Trophoblast cell (in vitro differentiated cells and primary cell): ENCODE measurements around the gene TMPRSS11E.
"Not testable (repeated sequence)": the region's sequence is repeated elsewhere in the genome, so short reads cannot be mapped to it uniquely, and the experiment has no call there.

Source experiments
- DNase-seq, 2 donors: peaks; one replicate each; pipeline ENCODE4 v3.0.0-alpha.2; 2016
- H2AFZ ChIP-seq: 2 replicates; pipeline ENCODE4 v1.6.1; 2013; ENCODE audit warnings: low read length, moderate library complexity, mild to moderate bottlenecking; ENCODE audit not compliant: insufficient read depth, poor library complexity
- H2AK5ac ChIP-seq: 2 replicates; pipeline ENCODE4 v1.6.1; 2013; ENCODE audit warnings: mild to moderate bottlenecking, low read length
- H2BK120ac ChIP-seq: 2 replicates; pipeline ENCODE4 v1.6.1; 2013; ENCODE audit warnings: low read length, mild to moderate bottlenecking, moderate library complexity; ENCODE audit not compliant: insufficient read depth, poor library complexity
- H2BK12ac ChIP-seq: 2 replicates; pipeline ENCODE4 v1.6.1; 2013; ENCODE audit warnings: mild to moderate bottlenecking, low read length, moderate library complexity
- H2BK5ac ChIP-seq: 2 replicates; pipeline ENCODE4 v1.6.1; 2013; ENCODE audit warnings: low read length, low read depth, moderate library complexity, mild to moderate bottlenecking; ENCODE audit not compliant: poor library complexity
- H3K14ac ChIP-seq: 2 replicates; pipeline ENCODE4 v1.6.1; 2013; ENCODE audit warnings: mild to moderate bottlenecking, low read length
- H3K18ac ChIP-seq: 2 replicates; pipeline ENCODE4 v1.6.1; 2013; ENCODE audit warnings: mild to moderate bottlenecking, low read length
- H3K23ac ChIP-seq: 2 replicates; pipeline ENCODE4 v1.6.1; 2013; ENCODE audit warnings: low read length
- H3K27ac ChIP-seq: 2 replicates; pipeline ENCODE4 v1.5.1; 2013; ENCODE audit warnings: low read depth, mild to moderate bottlenecking, inconsistent platforms, low read length, moderate library complexity
- H3K27me3 ChIP-seq: 2 replicates; pipeline ENCODE4 v1.6.1; 2013; ENCODE audit warnings: inconsistent platforms, mild to moderate bottlenecking, low read length, moderate library complexity; ENCODE audit not compliant: insufficient read depth
- H3K36me3 ChIP-seq, 2 experiments: 1 replicate in 1 of 2; 2 replicates in 1 of 2; pipeline ENCODE4 v1.6.1; 2013; ENCODE audit warnings: low read length in 2 of 2, mild to moderate bottlenecking in 2 of 2, moderate library complexity in 1 of 2; ENCODE audit not compliant: insufficient read depth in 2 of 2, control insufficient read depth in 1 of 2
- H3K4ac ChIP-seq: 2 replicates; pipeline ENCODE4 v1.6.1; 2013; ENCODE audit warnings: low read depth, mild to moderate bottlenecking, low read length, moderate library complexity
- H3K4me1 ChIP-seq, 2 experiments: 1 replicate in 1 of 2; 2 replicates in 1 of 2; pipeline ENCODE4 v1.6.1; 2013; ENCODE audit warnings: low read length in 2 of 2, mild to moderate bottlenecking in 2 of 2, moderate library complexity in 1 of 2; ENCODE audit not compliant: insufficient read depth in 2 of 2, control insufficient read depth in 1 of 2
- H3K4me2 ChIP-seq: 2 replicates; pipeline ENCODE4 v1.6.1; 2013; ENCODE audit warnings: inconsistent platforms, mild to moderate bottlenecking, low read length, moderate library complexity
- H3K4me3 ChIP-seq: 2 replicates; pipeline ENCODE4 v1.5.1; 2013; ENCODE audit warnings: mild to moderate bottlenecking, low read depth, low read length, inconsistent platforms
- H3K79me1 ChIP-seq: one replicate; pipeline ENCODE4 v1.6.1; 2013; ENCODE audit warnings: low read length
- H3K79me2 ChIP-seq: 2 replicates; pipeline ENCODE4 v1.6.1; 2013; ENCODE audit warnings: low read length, mild to moderate bottlenecking; ENCODE audit not compliant: control insufficient read depth, insufficient read depth, poor library complexity
- H3K9ac ChIP-seq: 2 replicates; pipeline ENCODE4 v1.6.1; 2013; ENCODE audit warnings: mild to moderate bottlenecking, low read length
- H3K9me3 ChIP-seq: 2 replicates; pipeline ENCODE4 v1.6.1; 2013; ENCODE audit warnings: low read depth, mild to moderate bottlenecking, control low read depth, inconsistent platforms, low read length; ENCODE audit not compliant: insufficient read depth
- H4K12ac ChIP-seq: 2 replicates; pipeline ENCODE4 v1.6.1; 2013; ENCODE audit warnings: low read depth, mild to moderate bottlenecking, low read length, moderate library complexity
- H4K8ac ChIP-seq: 2 replicates; pipeline ENCODE4 v1.6.1; 2013; ENCODE audit warnings: low read depth, mild to moderate bottlenecking, low read length, moderate library complexity
- H4K91ac ChIP-seq: one replicate; pipeline ENCODE4 v1.6.1; 2013; ENCODE audit warnings: low read depth, mild to moderate bottlenecking, low read length, moderate library complexity
- WGBS: extraction: QIAGEN DNeasy Blood & Tissue Kit; methylation state at CpG from one replicate; pipeline ENCODE4 v1.1.7; 2013; ENCODE audit warnings: missing lambda C conversion rate; ENCODE audit not compliant: insufficient read length, insufficient coverage; ENCODE audit errors: extremely low coverage; 5-methylcytosine and 5-hydroxymethylcytosine counted together

TMPRSS11E gene

GRCh38 chr4:68410149-68410548 lies 37.1 kb upstream of the TMPRSS11E start:
- no CpG with 5 or more reads among the region's 2 CpGs for WGBS
- H3K79me2 ChIP-seq: no peaks in the 10 kb centered on the region
- H2AK5ac ChIP-seq: no peak overlapping the region
- H3K4me1 ChIP-seq: peaks cover 0 to 3% of the 10 kb centered on the region in 2 experiments
- no peak overlapping the region for H3K23ac ChIP-seq
- H3K27ac ChIP-seq: no peak overlapping the region
- no peak overlapping the region for H2BK120ac ChIP-seq
- no peak for DNase-seq
- H4K8ac ChIP-seq: no peak overlapping the region
- no peak overlapping the region for H4K91ac ChIP-seq
- no peak overlapping the region for H3K4ac ChIP-seq
- no peak overlapping the region for H2AFZ ChIP-seq
- H4K12ac ChIP-seq: no peak overlapping the region
- H3K27me3 ChIP-seq: no peaks in the 10 kb centered on the region
- no peak overlapping the region for H3K4me3 ChIP-seq
- no peaks in the 10 kb centered on the region for H3K36me3 ChIP-seq
- H2BK12ac ChIP-seq: no peak overlapping the region
- H3K9ac ChIP-seq: no peak overlapping the region
- no peaks in the 10 kb centered on the region for H3K79me1 ChIP-seq
- no peak overlapping the region for H2BK5ac ChIP-seq
- H3K18ac ChIP-seq: no peak overlapping the region
- no peak overlapping the region for H3K14ac ChIP-seq
- no peaks in the 10 kb centered on the region for H3K9me3 ChIP-seq
- no peak overlapping the region for H3K4me2 ChIP-seq

- Histone ChIP-seq H3K27me3 (no peaks in the 10 kb centered on the region), H3K9ac (no peak overlapping the region)
- no CpG with 5 or more reads among the region's 1 CpG for WGBS
Measured at GRCh38 chr4:68410643-68411042, 36.6 kb upstream of the TMPRSS11E start.

GRCh38 chr4:68412031-68412430 lies 35.2 kb upstream of the TMPRSS11E start:
- not testable (repeated sequence) for H3K9me3 ChIP-seq, H3K14ac ChIP-seq, H2BK12ac ChIP-seq, H3K23ac ChIP-seq, H2AFZ ChIP-seq, H3K27ac ChIP-seq, H2BK120ac ChIP-seq, H4K12ac ChIP-seq, H3K27me3 ChIP-seq, H3K4me1 ChIP-seq, H3K4me2 ChIP-seq, H3K36me3 ChIP-seq, H3K79me1 ChIP-seq, H4K8ac ChIP-seq, H2BK5ac ChIP-seq, H3K18ac ChIP-seq, H3K9ac ChIP-seq, H3K4ac ChIP-seq, H3K4me3 ChIP-seq, H2AK5ac ChIP-seq, H4K91ac ChIP-seq, H3K79me2 ChIP-seq
- DNase-seq: peak; percentile 24 to 39
- no CpG with 5 or more reads among the region's 2 CpGs for WGBS

More at GRCh38 chr4:68410643-68411042, 36.6 kb upstream of the TMPRSS11E start:
- Histone ChIP-seq H3K9me3 (no peaks in the 10 kb centered on the region), H3K36me3 (no peaks in the 10 kb centered on the region), H3K18ac (no peak overlapping the region), H2AFZ (no peak overlapping the region), H3K4me1 (peaks cover 0 to 3% of the 10 kb centered on the region in 2 experiments), H3K79me2 (no peaks in the 10 kb centered on the region), H2BK5ac (no peak overlapping the region), H2AK5ac (no peak overlapping the region), H3K27ac (no peak overlapping the region), H3K14ac (no peak overlapping the region), H4K8ac (no peak overlapping the region), H3K79me1 (no peaks in the 10 kb centered on the region), H4K91ac (no peak overlapping the region), H2BK120ac (no peak overlapping the region), H3K23ac (no peak overlapping the region), H3K4me3 (no peak overlapping the region), H2BK12ac (no peak overlapping the region), H3K4me2 (no peak overlapping the region), H3K4ac (no peak overlapping the region), H4K12ac (no peak overlapping the region)
- no peak for DNase-seq

- no peak overlapping the region for H3K18ac ChIP-seq
- H3K79me2 ChIP-seq: no peaks in the 10 kb centered on the region
- no peak overlapping the region for H2BK12ac ChIP-seq
- H3K4me2 ChIP-seq: no peak overlapping the region
- H4K8ac ChIP-seq: no peak overlapping the region
- no peaks in the 10 kb centered on the region for H3K79me1 ChIP-seq
- no peak overlapping the region for H2AFZ ChIP-seq
- no peak overlapping the region for H4K12ac ChIP-seq
- H3K23ac ChIP-seq: no peak overlapping the region
- peaks cover 2 to 3% of the 10 kb centered on the region in 2 experiments for H3K36me3 ChIP-seq
- no peak overlapping the region for H3K4me3 ChIP-seq
- no peak for DNase-seq
- H3K27me3 ChIP-seq: no peaks in the 10 kb centered on the region
- no peak overlapping the region for H3K9ac ChIP-seq
- H2BK5ac ChIP-seq: no peak overlapping the region
- H2AK5ac ChIP-seq: no peak overlapping the region
- H2BK120ac ChIP-seq: no peak overlapping the region
- no CpG with 5 or more reads among the region's 3 CpGs for WGBS
- no peak overlapping the region for H3K14ac ChIP-seq
- H3K9me3 ChIP-seq: peaks cover 4% of the 10 kb centered on the region
- H3K4me1 ChIP-seq: peaks cover 0 to 3% of the 10 kb centered on the region in 2 experiments
- no peak overlapping the region for H3K4ac ChIP-seq
- no peak overlapping the region for H3K27ac ChIP-seq
- no peak overlapping the region for H4K91ac ChIP-seq
Measured at GRCh38 chr4:68416591-68416990, 30.7 kb upstream of the TMPRSS11E start.
